GM23338 (cell line): ENCODE measurements around the gene IFIT1B. TPM values are rescaled to one million over a fixed set of nuclear protein-coding genes. Genes with fewer than 3 reads are reported as not detected.

Experiments used
- ATAC-seq: fragments of 200-7000 bp; cut with Tn5 transposase; 3 replicates; pipeline ENCODE4 v1.9.1; 2020
- DNase-seq: peaks from one replicate; pipeline ENCODE4 v3.0.0-alpha.2; 2015; ENCODE audit warnings: low spot score
- H2AFZ ChIP-seq: fragments of 200-600 bp; sonication (generic); 2 replicates; pipeline ENCODE4 v1.8.0; 2016; ENCODE audit warnings: antibody characterized with exemption, mild to moderate bottlenecking, moderate library complexity
- H3F3A ChIP-seq: fragments of 200-600 bp; sonication (generic); replicated peaks from 2 replicates; pipeline ENCODE4 v1.8.0; 2017; ENCODE audit warnings: antibody characterized with exemption, mixed run types, low read depth
- H3K27ac ChIP-seq: fragments of 200-600 bp; sonication (generic); 2 replicates; pipeline ENCODE4 v1.6.1; 2016; ENCODE audit warnings: low read depth
- H3K27me3 ChIP-seq: fragments of 200-600 bp; sonication (generic); 2 replicates; pipeline ENCODE4 v1.8.0; 2016; ENCODE audit warnings: mild to moderate bottlenecking, mixed run types, moderate library complexity; ENCODE audit not compliant: insufficient read depth
- H3K36me3 ChIP-seq: fragments of 200-600 bp; sonication (generic); 2 replicates; pipeline ENCODE4 v1.8.0; 2016; ENCODE audit warnings: mild to moderate bottlenecking; ENCODE audit not compliant: insufficient read depth
- H3K4me1 ChIP-seq: fragments of 200-600 bp; sonication (generic); 2 replicates; pipeline ENCODE4 v1.8.0; 2016; ENCODE audit warnings: mild to moderate bottlenecking, moderate library complexity; ENCODE audit not compliant: insufficient read depth
- H3K4me2 ChIP-seq: fragments of 200-600 bp; sonication (generic); 2 replicates; pipeline ENCODE4 v1.7.1; 2017; ENCODE audit warnings: mixed run types
- H3K4me3 ChIP-seq: fragments of 200-600 bp; sonication (generic); 2 replicates; pipeline ENCODE4 v1.6.1; 2016; ENCODE audit warnings: mixed run types
- H3K79me2 ChIP-seq: fragments of 200-600 bp; sonication (generic); replicated peaks from 2 replicates; pipeline ENCODE4 v1.8.0; 2017; ENCODE audit warnings: mild to moderate bottlenecking; ENCODE audit not compliant: insufficient read depth
- H3K9me2 ChIP-seq: fragments of 200-600 bp; sonication (generic); 2 replicates; pipeline ENCODE4 v1.8.0; 2017; ENCODE audit not compliant: insufficient read depth
- H4K20me1 ChIP-seq: fragments of 200-600 bp; sonication (generic); replicated peaks from 2 replicates; pipeline ENCODE4 v1.8.0; 2017; ENCODE audit warnings: mild to moderate bottlenecking; ENCODE audit not compliant: insufficient read depth
- H3K27ac Mint-ChIP-seq: 2 replicates; pipeline ENCODE4 v1.8.0; 2020; ENCODE audit warnings: inconsistent platforms, mild to moderate bottlenecking, moderate library complexity, mixed read lengths
- H3K27me3 Mint-ChIP-seq: 3 replicates; pipeline ENCODE4 v1.8.0; 2022; ENCODE audit warnings: low read depth, mild to moderate bottlenecking, moderate library complexity, mixed read lengths, inconsistent platforms; ENCODE audit not compliant: insufficient read depth, poor library complexity
- H3K36me3 Mint-ChIP-seq: 3 replicates; pipeline ENCODE4 v1.8.0; 2021; ENCODE audit warnings: low read depth, mild to moderate bottlenecking, inconsistent platforms, moderate library complexity, mixed read lengths
- H3K4me1 Mint-ChIP-seq: 3 replicates; pipeline ENCODE4 v1.8.0; 2020; ENCODE audit warnings: mild to moderate bottlenecking, inconsistent platforms, mixed read lengths
- H3K4me3 Mint-ChIP-seq: 3 replicates; pipeline ENCODE4 v1.8.0; 2021; ENCODE audit warnings: moderate library complexity, mild to moderate bottlenecking, inconsistent platforms, mixed read lengths
- H3K9me3 Mint-ChIP-seq: 3 replicates; pipeline ENCODE4 v1.8.0; 2020; ENCODE audit warnings: moderate library complexity, mild to moderate bottlenecking, inconsistent platforms, mixed read lengths
- CREB1 ChIP-seq: fragments of 250-450 bp; sonication (Bioruptor Pico); IDR thresholded peaks from 2 replicates; pipeline ENCODE4 v1.5.0; 2020; ENCODE audit warnings: low read depth, mild to moderate bottlenecking, moderate library complexity
- ETS1 ChIP-seq: IDR thresholded peaks from 2 replicates; pipeline ENCODE4 v1.6.1; 2016; ENCODE audit warnings: antibody characterized with exemption
- EZH2 ChIP-seq: fragments of 200-600 bp; sonication (generic); IDR thresholded peaks from one replicate; pipeline ENCODE4 v1.8.0; 2017; ENCODE audit warnings: antibody characterized with exemption, mild to moderate bottlenecking, low read depth; ENCODE audit not compliant: unreplicated experiment
- EZH2phosphoT487 ChIP-seq: fragments of 200-600 bp; sonication (generic); IDR thresholded peaks from one replicate; pipeline ENCODE4 v1.8.1; 2018; ENCODE audit warnings: antibody characterized with exemption; ENCODE audit not compliant: unreplicated experiment
- JUNB ChIP-seq: IDR thresholded peaks from one replicate; pipeline ENCODE4 v1.6.1; 2016; ENCODE audit warnings: antibody characterized with exemption; ENCODE audit not compliant: unreplicated experiment
- NANOG ChIP-seq: IDR thresholded peaks from 2 replicates; pipeline ENCODE4 v1.6.1; 2016; ENCODE audit warnings: antibody characterized with exemption, borderline replicate concordance
- POLR2AphosphoS5 ChIP-seq: IDR thresholded peaks from 2 replicates; pipeline ENCODE4 v1.6.1; 2016; ENCODE audit warnings: antibody characterized with exemption, low read depth
- REST ChIP-seq: IDR thresholded peaks from one replicate; pipeline ENCODE4 v1.6.1; 2018; ENCODE audit warnings: antibody characterized with exemption; ENCODE audit not compliant: unreplicated experiment
- STAT1 ChIP-seq: IDR thresholded peaks from one replicate; pipeline ENCODE4 v1.6.1; 2016; ENCODE audit warnings: antibody characterized with exemption; ENCODE audit not compliant: unreplicated experiment
- ZNF114 ChIP-seq: fragments of 250-450 bp; sonication (Bioruptor Pico); IDR thresholded peaks from 2 replicates; pipeline ENCODE4 v1.5.0; 2020; ENCODE audit warnings: mild to moderate bottlenecking, moderate library complexity
- ZNF331 ChIP-seq: fragments of 250-450 bp; sonication (Bioruptor Pico); IDR thresholded peaks from 2 replicates; pipeline ENCODE4 v1.5.0; 2020; ENCODE audit warnings: low read depth, mild to moderate bottlenecking, moderate library complexity
- polyA plus RNA-seq: library from polyadenylated mRNA; unstranded; fragments of >200 nt; fragmentation: Nextera tagmentation; extraction: Ambion mirVana; gene quantifications from 2 replicates; pipeline ENCODE4 v1.2.1, GENCODE V29; 2016
- total RNA-seq: library from RNA; depleted of rRNA; stranded (reverse); fragments of >200 nt; shearing (Covaris generic); gene quantifications from 2 replicates; pipeline ENCODE4 v1.2.3, GENCODE V29; 2014

Gene IFIT1B
- total and polyA plus RNA-seq, 2 experiments from 2014 or later = 0.10 TPM; not detected in 1

GRCh38 chr10:89339875-89340274, 38.0 kb upstream of the IFIT1B start:
- Histone ChIP-seq H3K36me3 (no peaks in the 10 kb centered on the region), H3K4me3 (no peak overlapping the region), H4K20me1 (no peaks in the 10 kb centered on the region), H3K79me2 (no peaks in the 10 kb centered on the region), H3F3A (no peaks in the 10 kb centered on the region), H3K4me2 (no peak overlapping the region), H3K27ac (no peak overlapping the region), H3K9me2 (peaks cover 14% of the 10 kb centered on the region), H2AFZ (no peak overlapping the region), H3K4me1 (peaks cover 4% of the 10 kb centered on the region; the same call in 1 of the 2 replicates), H3K27me3 (no peaks in the 10 kb centered on the region)
- ATAC-seq = no peak
- H3K9me3 Mint-ChIP-seq = no peaks in the 10 kb centered on the region
- no peak for TF ChIP-seq ZNF331 (CRISPR knock-in tag)
- TF ChIP-seq EZH2phosphoT487 = no peak
- TF ChIP-seq JUNB = no peak
- TF ChIP-seq EZH2 = no peak
- TF ChIP-seq NANOG = no peak
- TF ChIP-seq ZNF114 (CRISPR knock-in tag) = no peak
- TF ChIP-seq STAT1 = no peak
- no peak overlapping the region for H3K27ac Mint-ChIP-seq
- no peak overlapping the region for H3K4me3 Mint-ChIP-seq
- DNase-seq = no peak
- peaks cover 19% of the 10 kb centered on the region for H3K4me1 Mint-ChIP-seq
- H3K27me3 Mint-ChIP-seq = peaks cover 10% of the 10 kb centered on the region
- H3K36me3 Mint-ChIP-seq = no peaks in the 10 kb centered on the region

- Mint-ChIP-seq H3K9me3 (no peaks in the 10 kb centered on the region), H3K27ac (no peak overlapping the region), H3K27me3 (peaks cover 4% of the 10 kb centered on the region), H3K36me3 (no peaks in the 10 kb centered on the region), H3K4me1 (peaks cover 31% of the 10 kb centered on the region), H3K4me3 (no peak overlapping the region)
- Histone ChIP-seq H3K4me2 (no peak overlapping the region), H3K27ac (no peak overlapping the region), H2AFZ (no peak overlapping the region), H3K4me3 (no peak overlapping the region), H3K79me2 (no peaks in the 10 kb centered on the region), H3K27me3 (no peaks in the 10 kb centered on the region), H4K20me1 (no peaks in the 10 kb centered on the region), H3K36me3 (no peaks in the 10 kb centered on the region), H3K4me1 (peaks cover 14% of the 10 kb centered on the region), H3F3A (no peaks in the 10 kb centered on the region), H3K9me2 (peaks cover 14% of the 10 kb centered on the region)
- DNase-seq (no peak), ATAC-seq (no peak)
- TF ChIP-seq JUNB (no peak), STAT1 (no peak), ZNF331 (CRISPR knock-in tag) (no peak), ETS1 (no peak), ZNF114 (CRISPR knock-in tag) (no peak), EZH2phosphoT487 (no peak), REST (no peak), EZH2 (no peak), CREB1 (CRISPR knock-in tag) (no peak), NANOG (no peak), POLR2AphosphoS5 (no peak)
These were observed 36.2 kb upstream of the IFIT1B start for GRCh38 chr10:89341649-89342048.
